Caco-2 (cell line): ENCODE data around the gene SH2D2A. TPM values are rescaled to one million over a fixed set of nuclear protein-coding genes. Genes with fewer than 3 reads are reported as not detected.

Source experiments
- BruUV-seq: library from RNA; stranded (reverse); fragments of 400-500 nt; replicated peaks from 2 replicates; lab custom pipeline; 2021; lab: Mats Ljungman, UMichigan
- CTCF ChIA-PET: fragments of 300-600 bp; sonication (Branson Sonifier 250); formaldehyde crosslinking; loops from one replicate; lab custom pipeline; 2022; ENCODE audit warnings: antibody characterized with exemption; lab: Charles Lee
- POLR2A ChIA-PET: fragments of 300-600 bp; sonication (Branson Sonifier 250); formaldehyde crosslinking; loops from one replicate; lab custom pipeline; 2022; ENCODE audit warnings: antibody characterized with exemption; lab: Charles Lee
- DNase-seq, 2 experiments: peaks; one replicate each; pipeline versions ENCODE4 v3.0.0 to v3.0.0-alpha.2; 2020 to 2022
- H3K27me3 ChIP-seq: replicated peaks from 2 replicates; pipeline ENCODE4 v1.6.0; 2011; ENCODE audit warnings: low read length; ENCODE audit not compliant: control insufficient read depth, insufficient read depth
- H3K36me3 ChIP-seq: 2 replicates; pipeline ENCODE4 v1.5.1; 2011; ENCODE audit warnings: low read length; ENCODE audit not compliant: control insufficient read depth, insufficient read depth
- H3K4me1 ChIP-seq: fragments of 250-450 bp; sonication (Bioruptor Pico); 2 replicates; pipeline ENCODE4 v1.5.1; 2020; ENCODE audit warnings: mild to moderate bottlenecking
- H3K4me3 ChIP-seq: 2 replicates; pipeline ENCODE4 v1.5.1; 2011; ENCODE audit warnings: low read depth, mild to moderate bottlenecking, control low read depth, low read length
- H3K9me3 ChIP-seq: fragments of 250-450 bp; sonication (Bioruptor Pico); 2 replicates; pipeline ENCODE4 v1.5.1; 2020; ENCODE audit warnings: mild to moderate bottlenecking, moderate library complexity
- H3K27ac Mint-ChIP-seq: one replicate; pipeline ENCODE4 v1.8.0; 2022; ENCODE audit warnings: mixed read lengths; ENCODE audit not compliant: unreplicated experiment
- H3K27me3 Mint-ChIP-seq: one replicate; pipeline ENCODE4 v1.8.0; 2022; ENCODE audit warnings: mixed read lengths; ENCODE audit not compliant: insufficient read depth, unreplicated experiment
- H3K36me3 Mint-ChIP-seq: one replicate; pipeline ENCODE4 v1.8.0; 2022; ENCODE audit warnings: mild to moderate bottlenecking, mixed read lengths; ENCODE audit not compliant: insufficient read depth, unreplicated experiment
- H3K4me1 Mint-ChIP-seq: one replicate; pipeline ENCODE4 v1.8.0; 2022; ENCODE audit warnings: low read depth, mixed read lengths; ENCODE audit not compliant: unreplicated experiment
- H3K4me3 Mint-ChIP-seq: one replicate; pipeline ENCODE4 v1.8.0; 2022; ENCODE audit warnings: mild to moderate bottlenecking, moderate library complexity, mixed read lengths; ENCODE audit not compliant: unreplicated experiment
- H3K9me3 Mint-ChIP-seq: one replicate; pipeline ENCODE4 v1.8.0; 2022; ENCODE audit warnings: mixed read lengths; ENCODE audit not compliant: unreplicated experiment
- intact Hi-C: fragments of 100-400 bp; cut with micrococcal nuclease; formaldehyde crosslinking; loops from one replicate; pipeline ENCODE4 v1.10.0; 2022; ENCODE audit not compliant: unreplicated experiment
- total RNA-seq: library from RNA; stranded (reverse); gene quantifications from 2 replicates; pipeline ENCODE4 v1.2.3, GENCODE V29; 2022
- TF ChIP-seq, protein P1 (sequence below), 2 experiments: fragments of 200-600 bp in 1 of 2; IDR thresholded peaks; 1 replicate in 1 of 2; 2 replicates in 1 of 2; pipeline versions ENCODE4 v1.5.1 to v1.8.0; 2011 to 2022; ENCODE audit warnings: antibody characterized with exemption in 1 of 2, control low read depth in 1 of 2, inconsistent platforms in 1 of 2, low read depth in 1 of 2, low read length in 1 of 2, mild to moderate bottlenecking in 1 of 2, moderate library complexity in 1 of 2; ENCODE audit not compliant: insufficient read depth in 1 of 2, severe bottlenecking in 1 of 2, unreplicated experiment in 1 of 2

Gene SH2D2A
- total RNA-seq, 1 experiment from 2014 or later = 5.5 TPM

DNA sequence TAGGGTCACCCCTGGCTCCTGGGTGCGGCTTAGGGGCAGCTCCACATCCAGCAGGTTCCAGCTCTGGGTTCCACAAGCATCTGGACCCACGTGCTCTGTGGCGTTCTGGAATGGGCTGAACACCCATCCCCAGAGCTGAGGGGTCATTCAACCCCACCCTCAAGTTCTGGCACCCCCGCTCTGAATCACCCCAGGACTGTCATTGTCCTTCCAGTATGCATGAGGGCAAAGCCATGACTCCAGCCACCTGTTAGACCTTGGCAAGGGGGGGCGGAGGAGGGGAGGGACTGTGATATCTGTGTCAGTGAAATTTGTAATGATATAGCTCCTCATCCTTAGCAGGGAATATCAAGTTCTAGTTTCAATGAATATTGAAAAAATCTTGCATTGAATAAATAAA is 30.0 kb upstream of the SH2D2A start:
- Mint-ChIP-seq H3K36me3 (no peaks in the 10 kb centered on the region), H3K9me3 (peaks cover 10% of the 10 kb centered on the region), H3K4me3 (no peak overlapping the region), H3K27ac (no peak overlapping the region), H3K27me3 (peaks cover 4% of the 10 kb centered on the region), H3K4me1 (no peaks in the 10 kb centered on the region)
- intact Hi-C loops = no loop called here
- Histone ChIP-seq H3K27me3 (no peaks in the 10 kb centered on the region), H3K4me3 (no peak overlapping the region), H3K9me3 (no peaks in the 10 kb centered on the region), H3K4me1 (no peaks in the 10 kb centered on the region), H3K36me3 (no peaks in the 10 kb centered on the region)
- DNase-seq = no peak
- TF ChIP-seq, protein P1, sequence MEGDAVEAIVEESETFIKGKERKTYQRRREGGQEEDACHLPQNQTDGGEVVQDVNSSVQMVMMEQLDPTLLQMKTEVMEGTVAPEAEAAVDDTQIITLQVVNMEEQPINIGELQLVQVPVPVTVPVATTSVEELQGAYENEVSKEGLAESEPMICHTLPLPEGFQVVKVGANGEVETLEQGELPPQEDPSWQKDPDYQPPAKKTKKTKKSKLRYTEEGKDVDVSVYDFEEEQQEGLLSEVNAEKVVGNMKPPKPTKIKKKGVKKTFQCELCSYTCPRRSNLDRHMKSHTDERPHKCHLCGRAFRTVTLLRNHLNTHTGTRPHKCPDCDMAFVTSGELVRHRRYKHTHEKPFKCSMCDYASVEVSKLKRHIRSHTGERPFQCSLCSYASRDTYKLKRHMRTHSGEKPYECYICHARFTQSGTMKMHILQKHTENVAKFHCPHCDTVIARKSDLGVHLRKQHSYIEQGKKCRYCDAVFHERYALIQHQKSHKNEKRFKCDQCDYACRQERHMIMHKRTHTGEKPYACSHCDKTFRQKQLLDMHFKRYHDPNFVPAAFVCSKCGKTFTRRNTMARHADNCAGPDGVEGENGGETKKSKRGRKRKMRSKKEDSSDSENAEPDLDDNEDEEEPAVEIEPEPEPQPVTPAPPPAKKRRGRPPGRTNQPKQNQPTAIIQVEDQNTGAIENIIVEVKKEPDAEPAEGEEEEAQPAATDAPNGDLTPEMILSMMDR (IDR thresholded peaks at IDR 0.05; ENCODE audit: insufficient read depth in 1 of 2, low read depth in 1 of 2, low read length in 1 of 2, severe bottlenecking in 1 of 2, unreplicated experiment in 1 of 2) = no peak
- ChIA-PET POLR2A (no interaction called here), CTCF (no interaction called here)
- BruUV-seq = no TSS peak

DNA sequence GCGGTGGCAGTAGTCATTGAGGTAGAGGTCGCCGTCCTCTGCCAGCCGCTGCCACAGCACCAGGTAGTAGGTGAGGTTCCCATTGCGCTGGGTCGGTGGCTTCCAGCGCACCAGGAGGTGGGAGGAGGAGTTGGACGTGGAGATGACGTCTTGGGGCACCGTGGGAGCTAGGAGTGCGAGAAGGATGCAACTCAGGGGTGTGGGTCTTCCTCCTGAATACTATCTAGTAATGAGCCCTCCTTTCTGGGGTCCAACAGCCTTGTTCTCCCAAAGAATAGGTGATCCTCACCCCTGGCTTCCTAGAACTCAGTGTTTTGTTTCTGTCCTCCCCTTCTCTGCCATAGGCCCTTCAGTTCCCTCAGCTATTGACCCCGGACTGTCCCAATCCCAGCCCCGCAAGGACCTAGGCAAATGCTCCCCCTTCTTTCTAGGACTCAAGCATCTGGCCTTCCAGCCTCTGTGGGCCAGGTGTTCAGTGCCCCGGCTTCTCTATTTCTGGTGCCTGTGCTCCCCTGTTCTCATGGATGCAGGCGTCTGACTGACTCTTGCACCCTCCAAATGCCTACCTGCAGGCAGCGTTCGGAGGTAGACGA is 29.4 kb upstream of the SH2D2A start:
- Histone ChIP-seq H3K27me3 (no peaks in the 10 kb centered on the region), H3K4me3 (no peak overlapping the region), H3K36me3 (no peaks in the 10 kb centered on the region), H3K4me1 (no peaks in the 10 kb centered on the region), H3K9me3 (no peaks in the 10 kb centered on the region)
- intact Hi-C loops = no loop called here
- H3K27me3 Mint-ChIP-seq = peaks cover 4% of the 10 kb centered on the region
- CTCF ChIA-PET = no interaction called here
- POLR2A ChIA-PET = no interaction called here
- no peak overlapping the region for H3K27ac Mint-ChIP-seq
- H3K4me1 Mint-ChIP-seq = no peaks in the 10 kb centered on the region
- no peaks in the 10 kb centered on the region for H3K36me3 Mint-ChIP-seq
- no peak overlapping the region for H3K4me3 Mint-ChIP-seq
- TF ChIP-seq, protein P1 (IDR thresholded peaks at IDR 0.05; ENCODE audit: insufficient read depth in 1 of 2, low read depth in 1 of 2, low read length in 1 of 2, severe bottlenecking in 1 of 2, unreplicated experiment in 1 of 2) = no peak
- peaks cover 10% of the 10 kb centered on the region for H3K9me3 Mint-ChIP-seq
- no TSS peak for BruUV-seq
- DNase-seq = no peak

DNA sequence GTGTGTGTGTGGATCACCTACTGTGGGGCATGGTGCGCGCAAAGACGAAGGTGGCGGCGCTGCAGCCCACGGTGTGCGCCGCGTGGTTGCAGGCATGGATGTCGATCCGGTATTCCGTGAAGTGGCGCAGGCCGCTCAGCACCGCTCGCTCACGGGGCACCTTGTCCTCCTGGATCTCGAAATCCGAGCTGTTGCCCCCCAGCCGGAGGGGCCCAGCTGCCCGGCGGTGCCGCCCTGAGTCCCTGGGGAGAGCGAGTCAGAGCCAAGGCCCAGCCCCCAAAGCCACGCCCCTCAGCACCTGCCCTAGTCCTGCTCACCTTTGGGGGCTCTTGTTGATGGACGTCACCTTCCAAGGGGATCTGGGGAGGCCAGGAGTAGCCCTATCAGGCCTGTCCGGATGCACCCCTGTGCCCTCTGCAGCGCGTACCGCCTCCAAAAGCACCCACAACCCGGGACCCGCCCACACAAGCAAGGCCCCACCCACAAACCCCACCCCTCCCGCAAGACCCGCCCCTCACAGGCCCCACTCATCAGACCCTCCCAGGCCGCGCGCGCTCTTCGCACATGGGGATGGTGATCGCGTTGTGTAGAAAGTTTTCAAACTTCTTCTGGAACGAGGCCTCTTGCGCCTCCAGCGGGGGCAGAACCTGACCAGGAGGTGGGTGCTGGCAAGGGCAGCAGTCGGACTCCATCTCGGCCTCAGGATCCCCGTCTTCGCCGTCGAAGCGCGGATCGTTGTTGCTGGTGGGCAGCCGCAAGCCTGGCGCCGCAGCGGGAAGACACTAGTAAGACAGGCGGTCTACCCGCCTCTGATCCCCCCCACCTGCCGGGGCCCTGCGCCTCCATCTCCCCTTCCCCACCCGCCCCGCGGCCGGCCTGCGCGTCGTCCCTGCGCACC is 28.7 kb upstream of the SH2D2A start:
- no TSS peak for BruUV-seq
- POLR2A ChIA-PET = no interaction called here
- CTCF ChIA-PET = no interaction called here
- TF ChIP-seq, protein P1 (IDR thresholded peaks at IDR 0.05; ENCODE audit: insufficient read depth in 1 of 2, low read depth in 1 of 2, low read length in 1 of 2, severe bottlenecking in 1 of 2, unreplicated experiment in 1 of 2) = no peak
- Mint-ChIP-seq H3K9me3 (peaks cover 10% of the 10 kb centered on the region), H3K4me1 (no peaks in the 10 kb centered on the region), H3K27ac (no peak overlapping the region), H3K4me3 (no peak overlapping the region), H3K27me3 (peaks cover 8% of the 10 kb centered on the region), H3K36me3 (no peaks in the 10 kb centered on the region)
- DNase-seq = no peak
- no peaks in the 10 kb centered on the region for H3K27me3 ChIP-seq
- H3K4me1 ChIP-seq = no peaks in the 10 kb centered on the region
- H3K36me3 ChIP-seq = no peaks in the 10 kb centered on the region
- no peak overlapping the region for H3K4me3 ChIP-seq
- no peaks in the 10 kb centered on the region for H3K9me3 ChIP-seq
- intact Hi-C loops = no loop called here
